ENCODE measurements around the gene MICB.
A peak's percentile ranks its signal among the peaks of the same experiment; 100 is the strongest.
"Not testable (repeated sequence)": the region's sequence is repeated elsewhere in the genome, so short reads cannot be mapped to it uniquely, and the experiment has no call there.

MICB gene

GRCh38 chr6:31497531-31498476, at the start of gene MICB:
Gene MICB (plus strand): TSS chr6:31498145. CDS start chr6:31498194, 49 bp downstream.
- peak; percentile 92 for DNase-seq

- no peak for DNase-seq
Observed at GRCh38 chr6:31450751-31451150, 47.2 kb upstream of the MICB start.

GRCh38 chr6:31452859-31453258, 45.1 kb upstream of the MICB start:
- no peak for DNase-seq

GRCh38 chr6:31453259-31453658, 44.7 kb upstream of the MICB start:
- DNase-seq = no peak

GRCh38 chr6:31459864-31460263, 38.1 kb upstream of the MICB start:
- not testable (repeated sequence) for DNase-seq

GRCh38 chr6:31460361-31461025, 37.5 kb upstream of the MICB start:
- DNase-seq = no peak

- no peak for DNase-seq
Observed at GRCh38 chr6:31462026-31462963, 35.6 kb upstream of the MICB start.

- peak; percentile 91 for DNase-seq
Observed at GRCh38 chr6:31462964-31463870, 34.7 kb upstream of the MICB start.

- no peak for DNase-seq
Observed at GRCh38 chr6:31464252-31465184, 33.4 kb upstream of the MICB start.

GRCh38 chr6:31465185-31465536, 32.8 kb upstream of the MICB start:
- no peak for DNase-seq

- no peak for DNase-seq
Observed at GRCh38 chr6:31465718-31466117, 32.2 kb upstream of the MICB start.

GRCh38 chr6:31466466-31466865, 31.5 kb upstream of the MICB start:
- DNase-seq = no peak

- DNase-seq = no peak
Observed at GRCh38 chr6:31467151-31467550, 30.8 kb upstream of the MICB start.

GRCh38 chr6:31468311-31468710, 29.6 kb upstream of the MICB start:
- DNase-seq = no peak

- DNase-seq = no peak
Observed at GRCh38 chr6:31470801-31471200, 27.1 kb upstream of the MICB start.

GRCh38 chr6:31471711-31472110, 26.2 kb upstream of the MICB start:
- no peak for DNase-seq

GRCh38 chr6:31472259-31472658, 25.7 kb upstream of the MICB start:
- no peak for DNase-seq

- DNase-seq = no peak
Observed at GRCh38 chr6:31473244-31473643, 24.7 kb upstream of the MICB start.

- DNase-seq = no peak
Observed at GRCh38 chr6:31473780-31474761, 23.9 kb upstream of the MICB start.

GRCh38 chr6:31474871-31475286, 23.1 kb upstream of the MICB start:
- no peak for DNase-seq
